ENCODE data around the gene BORCS6.
"Not testable (repeated sequence)": the region's sequence is repeated elsewhere in the genome, so short reads cannot be mapped to it uniquely, and the experiment has no call there.

Gene BORCS6

GRCh38 chr17:8173056-8173870, 16.7 kb downstream of the BORCS6 start:
- DNase-seq (ENCODE audit: low spot score) = peak; percentile 83

GRCh38 chr17:8170186-8170585, 19.8 kb downstream of the BORCS6 start:
- not testable (repeated sequence) for DNase-seq (ENCODE audit: low spot score)

- no peak for DNase-seq (ENCODE audit: low spot score)
These were observed 22.5 kb downstream of the BORCS6 start for GRCh38 chr17:8167526-8167925.

- DNase-seq (ENCODE audit: low spot score) = no peak
These were observed 23.2 kb downstream of the BORCS6 start for GRCh38 chr17:8166731-8167130.

- DNase-seq (ENCODE audit: low spot score) = no peak
These were observed 25.2 kb downstream of the BORCS6 start for GRCh38 chr17:8164815-8165131.

- peak; percentile 58 for DNase-seq (ENCODE audit: low spot score)
These were observed 25.8 kb downstream of the BORCS6 start for GRCh38 chr17:8163978-8164814.

- DNase-seq (ENCODE audit: low spot score) = no peak
These were observed 26.7 kb downstream of the BORCS6 start for GRCh38 chr17:8162997-8163977.

GRCh38 chr17:8162233-8162996, 27.6 kb downstream of the BORCS6 start, which contains the start of gene VAMP2:
VAMP2 (minus strand) TSS chr17:8162948; CDS start chr17:8162879, 69 bp downstream.
- DNase-seq (ENCODE audit: low spot score) = peak; percentile 78

GRCh38 chr17:8161289-8162232, 28.4 kb downstream of the BORCS6 start:
- DNase-seq (ENCODE audit: low spot score) = no peak

- no peak for DNase-seq (ENCODE audit: low spot score)
These were observed 29.2 kb downstream of the BORCS6 start for GRCh38 chr17:8160741-8161221.

GRCh38 chr17:8160224-8160577, 29.8 kb downstream of the BORCS6 start:
- DNase-seq (ENCODE audit: low spot score) = no peak

- no peak for DNase-seq (ENCODE audit: low spot score)
These were observed 30.3 kb downstream of the BORCS6 start for GRCh38 chr17:8159459-8160223.

GRCh38 chr17:8159032-8159400, 31.0 kb downstream of the BORCS6 start:
- DNase-seq (ENCODE audit: low spot score) = no peak

GRCh38 chr17:8158267-8159031, 31.5 kb downstream of the BORCS6 start:
- DNase-seq (ENCODE audit: low spot score) = peak; percentile 81

- peak; percentile 94 for DNase-seq (ENCODE audit: low spot score)
These were observed 33.6 kb downstream of the BORCS6 start for GRCh38 chr17:8156246-8156992.

- no peak for DNase-seq (ENCODE audit: low spot score)
These were observed 34.1 kb downstream of the BORCS6 start for GRCh38 chr17:8155996-8156245.

GRCh38 chr17:8155231-8155995, 34.6 kb downstream of the BORCS6 start:
- DNase-seq (ENCODE audit: low spot score) = no peak
